D721Med (cell line): ENCODE measurements around the gene ADGRA1.

Source experiments
- DNase-seq: peaks from one replicate; pipeline ENCODE4 v3.0.0; 2011; ENCODE audit warnings: low spot score; ENCODE audit not compliant: insufficient read length
- FAIRE-seq: peaks from 2 replicates; lab custom pipeline; 2011; peaks lifted over from hg19 to GRCh38; lab: Jason Lieb, UNC
- TF ChIP-seq, protein P1 (sequence below): IDR thresholded peaks from 2 replicates; pipeline ENCODE4 v1.5.1; 2012; ENCODE audit warnings: mild to moderate bottlenecking, control low read depth; ENCODE audit not compliant: insufficient read depth; ENCODE audit errors: missing control alignments

The ADGRA1 gene

DNA sequence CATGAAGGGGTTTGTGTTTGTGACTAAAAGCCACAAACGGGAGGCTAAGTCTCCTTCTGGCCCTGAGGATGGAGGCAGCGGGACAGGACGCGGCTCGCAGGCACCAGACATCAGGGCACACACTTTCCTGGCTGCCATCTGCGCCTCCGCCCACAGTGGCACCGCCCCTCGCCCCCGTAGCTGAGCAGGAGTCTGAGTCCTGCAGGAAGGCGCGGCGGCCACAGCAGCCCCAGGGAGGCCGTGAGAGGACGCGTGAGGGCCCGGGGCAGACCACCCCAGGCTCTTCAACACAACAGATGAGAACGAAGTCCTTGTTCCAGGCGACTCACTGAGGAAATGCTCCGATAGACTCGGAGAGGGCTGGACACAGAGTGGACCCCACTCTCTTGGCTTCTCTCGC is 6.6 kb downstream of the ADGRA1 start:
- TF ChIP-seq, protein P1, sequence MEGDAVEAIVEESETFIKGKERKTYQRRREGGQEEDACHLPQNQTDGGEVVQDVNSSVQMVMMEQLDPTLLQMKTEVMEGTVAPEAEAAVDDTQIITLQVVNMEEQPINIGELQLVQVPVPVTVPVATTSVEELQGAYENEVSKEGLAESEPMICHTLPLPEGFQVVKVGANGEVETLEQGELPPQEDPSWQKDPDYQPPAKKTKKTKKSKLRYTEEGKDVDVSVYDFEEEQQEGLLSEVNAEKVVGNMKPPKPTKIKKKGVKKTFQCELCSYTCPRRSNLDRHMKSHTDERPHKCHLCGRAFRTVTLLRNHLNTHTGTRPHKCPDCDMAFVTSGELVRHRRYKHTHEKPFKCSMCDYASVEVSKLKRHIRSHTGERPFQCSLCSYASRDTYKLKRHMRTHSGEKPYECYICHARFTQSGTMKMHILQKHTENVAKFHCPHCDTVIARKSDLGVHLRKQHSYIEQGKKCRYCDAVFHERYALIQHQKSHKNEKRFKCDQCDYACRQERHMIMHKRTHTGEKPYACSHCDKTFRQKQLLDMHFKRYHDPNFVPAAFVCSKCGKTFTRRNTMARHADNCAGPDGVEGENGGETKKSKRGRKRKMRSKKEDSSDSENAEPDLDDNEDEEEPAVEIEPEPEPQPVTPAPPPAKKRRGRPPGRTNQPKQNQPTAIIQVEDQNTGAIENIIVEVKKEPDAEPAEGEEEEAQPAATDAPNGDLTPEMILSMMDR: no peak
- FAIRE-seq (no peak), DNase-seq (no peak)

DNA sequence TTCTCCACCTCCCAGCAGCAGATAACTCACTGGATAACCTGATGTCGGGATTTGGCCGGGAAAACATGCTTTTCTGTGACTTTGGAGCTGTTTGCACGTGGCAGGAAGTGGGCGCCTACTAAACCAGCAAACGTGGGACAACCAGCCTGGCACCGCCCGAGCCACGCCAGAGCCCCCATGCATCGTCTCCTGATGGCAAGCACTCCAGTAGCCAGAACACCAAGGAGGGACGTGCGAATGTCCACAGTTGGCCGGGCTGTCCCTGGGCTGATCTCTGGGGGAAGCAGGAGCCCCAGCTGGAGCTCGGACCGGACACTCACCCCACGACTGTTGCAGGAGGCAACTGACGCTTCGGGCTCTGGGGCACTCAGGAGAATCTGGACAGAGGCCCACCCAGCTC is 7.1 kb downstream of the ADGRA1 start:
- FAIRE-seq: no peak
- no peak for DNase-seq
- TF ChIP-seq, protein P1: no peak

DNA sequence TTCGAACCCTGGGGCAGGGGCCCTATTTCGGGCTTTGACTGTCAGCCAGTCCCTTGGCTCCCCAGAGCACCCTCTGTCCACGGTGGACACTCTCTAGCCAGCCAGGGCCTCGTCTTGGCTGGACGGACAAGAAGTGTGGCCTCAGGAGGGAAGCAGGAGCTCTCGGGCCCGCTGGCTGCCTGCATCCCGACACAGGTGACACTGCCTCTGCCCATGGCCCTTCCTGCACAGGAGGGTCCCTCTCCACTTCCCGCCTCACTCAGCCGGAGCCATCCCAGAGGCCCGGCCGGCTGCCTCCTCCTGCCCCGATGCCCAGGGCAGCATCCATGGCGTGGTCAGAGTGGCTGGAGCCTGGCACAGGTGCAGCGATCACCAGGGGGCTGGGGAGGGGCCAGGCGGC is 7.9 kb downstream of the ADGRA1 start:
- TF ChIP-seq, protein P1: no peak
- no peak for FAIRE-seq
- no peak for DNase-seq

DNA sequence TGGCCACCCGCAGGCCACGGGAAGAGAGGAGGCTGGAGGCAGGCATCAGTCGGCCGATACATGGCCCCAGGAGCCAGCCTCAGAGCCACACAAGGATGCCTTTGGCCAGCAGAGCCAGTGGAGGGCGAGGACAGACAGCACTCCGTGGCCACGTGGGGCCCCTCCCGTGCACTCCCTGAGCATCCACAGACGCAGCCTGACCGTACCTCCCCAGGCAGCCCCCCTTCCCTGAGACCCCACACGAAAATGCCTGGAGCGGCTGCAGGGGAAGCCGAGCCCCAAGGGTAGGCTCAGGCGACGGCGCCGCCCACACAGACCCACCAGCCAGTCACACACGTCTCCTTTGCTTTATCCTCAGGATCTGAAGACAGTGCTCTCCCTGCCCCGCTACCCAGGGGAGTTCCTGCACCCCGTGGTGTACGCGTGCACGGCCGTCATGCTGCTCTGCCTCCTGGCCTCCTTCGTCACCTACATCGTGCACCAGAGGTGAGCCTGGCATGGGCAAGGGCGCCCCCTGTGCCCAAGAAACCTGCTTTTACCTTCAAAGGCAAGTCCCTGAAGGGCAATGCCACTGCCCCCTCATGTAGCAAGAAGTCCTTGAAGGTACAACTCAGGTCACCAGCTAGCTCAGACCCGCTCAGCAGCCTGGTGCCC is 9.0 kb downstream of the ADGRA1 start:
- FAIRE-seq (no peak), DNase-seq (no peak)
- TF ChIP-seq, protein P1: peak; percentile 16

DNA sequence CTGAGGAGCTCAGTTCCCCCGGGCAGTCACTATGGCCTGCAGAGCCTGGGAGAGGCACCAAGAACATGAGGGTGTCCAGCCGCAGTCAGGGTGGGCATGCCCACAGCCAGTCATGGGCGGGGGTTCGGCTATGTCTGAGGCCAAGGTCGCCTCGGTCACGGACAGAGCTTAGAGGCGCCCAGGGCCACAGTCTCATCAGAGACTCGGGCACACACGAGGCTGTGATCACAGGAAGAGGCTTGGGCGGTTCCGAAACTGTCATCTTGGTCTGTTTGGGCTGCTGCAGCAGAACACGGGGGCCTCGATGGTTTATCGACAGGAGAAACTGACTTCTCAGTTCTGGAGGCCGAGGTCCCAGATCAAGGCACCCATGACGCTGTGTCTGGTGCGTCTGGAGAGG is 9.7 kb downstream of the ADGRA1 start:
- TF ChIP-seq, protein P1: no peak
- FAIRE-seq: no peak

DNA sequence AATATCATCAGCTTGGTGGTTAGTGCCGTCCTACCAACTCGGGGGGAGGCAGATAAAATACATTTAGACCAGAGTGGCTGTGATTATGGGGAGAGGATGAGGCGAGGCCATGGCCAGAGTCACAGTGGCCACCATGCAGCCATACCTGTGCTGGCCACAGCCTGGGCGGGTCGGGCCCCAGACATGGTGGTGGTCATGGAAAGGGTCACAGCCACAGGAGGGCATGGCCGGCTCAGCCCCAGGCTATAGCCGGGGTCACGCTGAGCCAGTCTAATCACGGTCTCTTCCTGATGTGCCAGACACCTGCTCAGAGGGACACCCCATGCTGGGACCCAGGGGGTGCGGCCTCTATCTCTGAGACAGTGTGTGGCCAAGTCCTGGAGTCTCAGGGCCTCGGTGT is 10.2 kb downstream of the ADGRA1 start:
- TF ChIP-seq, protein P1: no peak
- FAIRE-seq (no peak), DNase-seq (no peak)

More for the DNA sequence above, 9.7 kb downstream of the ADGRA1 start:
- DNase-seq: no peak

DNA sequence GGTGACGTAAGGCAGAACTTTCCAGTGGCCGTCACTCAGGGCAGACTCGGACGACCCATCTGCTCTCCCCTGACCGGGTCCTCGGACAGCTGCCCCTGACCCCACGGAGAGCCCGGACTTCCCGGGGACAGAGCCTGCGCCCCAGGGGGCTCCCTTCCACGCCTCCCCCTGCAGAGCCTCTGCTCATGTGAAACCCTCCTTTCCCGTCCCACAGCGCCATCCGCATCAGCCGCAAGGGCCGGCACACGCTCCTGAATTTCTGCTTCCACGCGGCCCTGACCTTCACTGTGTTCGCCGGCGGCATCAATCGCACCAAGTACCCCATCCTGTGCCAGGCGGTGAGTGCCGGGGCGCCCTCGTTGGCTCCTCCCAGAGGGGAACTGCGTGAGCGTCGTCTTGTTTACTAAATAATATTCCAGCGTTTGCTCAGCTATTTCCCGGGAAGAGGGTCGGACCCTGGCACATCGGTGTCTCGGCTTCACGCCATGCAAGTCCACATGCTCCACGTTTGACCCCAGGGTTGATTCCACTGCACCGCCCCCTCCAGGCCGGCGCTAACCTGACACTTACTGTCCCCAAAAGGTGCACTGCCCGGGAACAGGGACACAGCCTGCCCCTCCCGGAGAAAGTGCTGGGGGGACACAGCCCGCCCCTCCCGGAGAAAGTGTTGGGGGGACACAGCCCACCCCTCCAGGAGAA is 10.9 kb downstream of the ADGRA1 start:
- TF ChIP-seq, protein P1: no peak
- no peak for FAIRE-seq
- no peak for DNase-seq
